Right lobe of liver (tissue), 6 donors: ENCODE results near the gene ZBTB18. TPM values are rescaled to one million over a fixed set of nuclear protein-coding genes. Genes with fewer than 3 reads are reported as not detected.

ENCODE experiments used
- ATAC-seq, 4 donors: fragments of 200-7000 bp; cut with Tn5 transposase; one replicate each; pipeline ENCODE4 v1.9.1; 2020; ENCODE audit warnings: mild to moderate bottlenecking in 4 of 4, moderate library complexity in 4 of 4
- DNase-seq, 3 donors: peaks; one replicate each; pipeline ENCODE4 v3.0.0-alpha.2; 2020
- H3K27ac ChIP-seq, 3 donors: fragments of 200-600 bp; one replicate each; pipeline ENCODE4 v1.8.0; 2022
- H3K27me3 ChIP-seq, 2 donors: fragments of 200-600 bp; one replicate each; pipeline ENCODE4 v1.8.0; 2022
- H3K36me3 ChIP-seq, 4 donors: fragments of 200-600 bp; sonication (generic) in 1 of 4; one replicate each; pipeline versions ENCODE4 v1.5.1 to v1.8.0; 2017 to 2022; ENCODE audit warnings: control low read depth in 1 of 4
- H3K4me1 ChIP-seq, 4 donors: fragments of 200-600 bp; sonication (generic) in 1 of 4; one replicate each; pipeline versions ENCODE4 v1.5.1 to v1.8.0; 2017 to 2022; ENCODE audit warnings: control low read depth in 1 of 4
- H3K4me3 ChIP-seq, 3 donors: fragments of 200-600 bp; one replicate each; pipeline ENCODE4 v1.8.0; 2022
- H3K9me3 ChIP-seq, 4 donors: fragments of 200-600 bp; sonication (generic) in 1 of 4; one replicate each; pipeline versions ENCODE4 v1.5.1 to v1.8.0; 2017 to 2022; ENCODE audit warnings: control low read depth in 1 of 4
- POLR2A ChIP-seq: fragments of 450-650 bp; IDR thresholded peaks from one replicate; pipeline ENCODE4 v1.6.1; 2017; ENCODE audit warnings: antibody characterized with exemption, mild to moderate bottlenecking
- WGBS: methylation state at CpG from one replicate; pipeline ENCODE4 v1.1.6; 2018; ENCODE audit warnings: low coverage, low lambda C conversion rate; ENCODE audit not compliant: insufficient coverage; ENCODE audit errors: missing lambda C conversion rate; 5-methylcytosine and 5-hydroxymethylcytosine counted together
- intact Hi-C, 2 donors: fragments of 100-400 bp; cut with DNase I; formaldehyde crosslinking; loops; one replicate each; pipeline versions ENCODE4 v1.11.2 to v1.14.1; 2022
- total RNA-seq, 6 experiments: library from RNA; depleted of rRNA in 2 of 6; stranded (reverse); fragments of >200 nt in 2 of 6; fragmentation: NEBNext Ultra II Directional in 3 of 6; extraction: Animal tissue kit (Norgen Biotek cat#: 25700) in 3 of 6; gene quantifications; one replicate each; pipeline versions ENCODE4 v1.1.0 to v1.2.4, GENCODE V29; 2016 to 2023
- TF ChIP-seq, protein P1 (sequence below), 4 donors: fragments of 200-600 bp in 3 of 4; fragments of 450-650 bp in 1 of 4; IDR thresholded peaks; one replicate each; pipeline versions ENCODE4 v1.5.1 to v1.8.0; 2016 to 2022; ENCODE audit warnings: antibody characterized with exemption in 4 of 4, mild to moderate bottlenecking in 2 of 4
- donor health status: DM: no; HTN: yes; CAD: no.
- donor health status: DM: no; HTN: no; CAD: no.
- donor health status: DM: no; HTN: no; CAD: no.
- donor health status: DM: no; HTN: yes; CAD: no.
- donor health status: DM: no; HTN: yes; CAD: no.

Gene ZBTB18
- total RNA-seq, 6 experiments from 2014 or later = 9.0 to 16.1 (median 10.0) TPM

- TF ChIP-seq, protein P1, sequence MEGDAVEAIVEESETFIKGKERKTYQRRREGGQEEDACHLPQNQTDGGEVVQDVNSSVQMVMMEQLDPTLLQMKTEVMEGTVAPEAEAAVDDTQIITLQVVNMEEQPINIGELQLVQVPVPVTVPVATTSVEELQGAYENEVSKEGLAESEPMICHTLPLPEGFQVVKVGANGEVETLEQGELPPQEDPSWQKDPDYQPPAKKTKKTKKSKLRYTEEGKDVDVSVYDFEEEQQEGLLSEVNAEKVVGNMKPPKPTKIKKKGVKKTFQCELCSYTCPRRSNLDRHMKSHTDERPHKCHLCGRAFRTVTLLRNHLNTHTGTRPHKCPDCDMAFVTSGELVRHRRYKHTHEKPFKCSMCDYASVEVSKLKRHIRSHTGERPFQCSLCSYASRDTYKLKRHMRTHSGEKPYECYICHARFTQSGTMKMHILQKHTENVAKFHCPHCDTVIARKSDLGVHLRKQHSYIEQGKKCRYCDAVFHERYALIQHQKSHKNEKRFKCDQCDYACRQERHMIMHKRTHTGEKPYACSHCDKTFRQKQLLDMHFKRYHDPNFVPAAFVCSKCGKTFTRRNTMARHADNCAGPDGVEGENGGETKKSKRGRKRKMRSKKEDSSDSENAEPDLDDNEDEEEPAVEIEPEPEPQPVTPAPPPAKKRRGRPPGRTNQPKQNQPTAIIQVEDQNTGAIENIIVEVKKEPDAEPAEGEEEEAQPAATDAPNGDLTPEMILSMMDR (IDR thresholded peaks at IDR 0.05) = no peak
- no peak for TF ChIP-seq POLR2A
- peak overlapping the region; percentile 98 to 100 (median 99) for H3K27ac ChIP-seq
- H3K4me3 ChIP-seq = peak overlapping the region; percentile 66 to 78 (median 76)
- WGBS = 0% methylated on average over 8 of the region's 109 CpGs
- peak; percentile 100 for DNase-seq
- intact Hi-C loops = no loop called here
- H3K9me3 ChIP-seq = no peaks in the 10 kb centered on the region
- ATAC-seq = peak; percentile 83 to 95 (median 88)
- peaks cover 0 to 18% (median 9%) of the 10 kb centered on the region in 4 donors for H3K4me1 ChIP-seq
- H3K36me3 ChIP-seq = no peaks in the 10 kb centered on the region
- H3K27me3 ChIP-seq = no peaks in the 10 kb centered on the region
These were observed 2.6 kb upstream of the ZBTB18 start for GRCh38 chr1:244048256-244049161.

DNA sequence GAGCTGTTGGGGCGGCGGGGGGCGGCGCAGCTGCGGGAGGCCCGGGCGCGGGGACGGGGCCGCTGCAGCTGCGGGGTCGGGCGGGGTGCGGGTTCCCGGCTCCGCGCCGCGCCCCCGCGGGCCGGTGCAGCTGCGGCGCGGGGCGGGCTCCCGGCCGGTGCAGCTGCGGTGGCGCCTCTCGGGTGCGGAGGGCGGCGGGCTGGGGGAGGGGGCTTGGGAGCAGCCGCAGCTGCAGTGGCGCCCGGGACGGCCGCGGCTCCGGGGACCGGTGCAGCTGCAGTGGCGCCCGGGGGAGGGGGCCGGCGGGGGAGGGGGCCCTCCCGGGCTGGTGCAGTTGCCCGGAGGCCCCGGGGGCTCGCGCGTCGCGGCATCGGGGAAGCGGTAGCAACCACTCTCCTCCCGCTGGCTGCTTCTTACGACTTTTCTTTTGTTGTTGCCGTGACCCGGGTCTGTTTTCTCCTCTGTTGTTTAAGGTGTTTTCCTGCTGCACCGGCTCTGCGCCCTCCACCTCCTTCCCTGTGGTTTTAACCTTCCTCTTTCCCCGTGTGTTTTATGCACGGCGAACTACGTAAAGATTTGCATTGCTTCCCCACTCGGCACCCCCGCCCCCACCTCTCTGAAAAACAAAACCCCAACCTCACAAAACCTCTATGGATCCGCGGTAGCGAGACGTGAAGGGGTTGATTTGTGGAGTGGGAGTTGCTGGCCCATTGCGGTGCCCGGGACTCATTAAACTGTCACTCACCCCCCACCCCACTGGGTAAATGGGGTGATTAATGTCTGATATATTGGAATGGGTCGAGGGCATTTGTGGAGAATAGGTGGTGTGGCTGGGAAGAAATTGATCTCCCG lies 1.7 kb upstream of the ZBTB18 start:
- TF ChIP-seq, protein P1 (IDR thresholded peaks at IDR 0.05) = no peak
- no peak for TF ChIP-seq POLR2A
- DNase-seq (peak; percentile 60 to 66 (median 61)), ATAC-seq (peak in 1 of 4 donors; percentile 0)
- H3K27me3 ChIP-seq = no peaks in the 10 kb centered on the region
- H3K4me1 ChIP-seq = peaks cover 0 to 18% (median 9%) of the 10 kb centered on the region in 4 donors
- peak overlapping the region; percentile 78 to 82 (median 82) for H3K27ac ChIP-seq
- intact Hi-C loops = no loop called here
- H3K9me3 ChIP-seq = no peaks in the 10 kb centered on the region
- peak overlapping the region; percentile 53 to 69 (median 65) for H3K4me3 ChIP-seq
- WGBS = 2% methylated on average over 30 of the region's 76 CpGs
- peaks cover 0 to 8% (median under 1%) of the 10 kb centered on the region in 4 donors for H3K36me3 ChIP-seq

- WGBS = 3% methylated on average over 19 of the region's 21 CpGs
- Histone ChIP-seq H3K4me1 (peaks cover 0 to 18% (median 9%) of the 10 kb centered on the region in 4 donors), H3K27ac (peak overlapping the region; percentile 78 to 82 (median 82)), H3K36me3 (peaks cover 0 to 16% (median 4%) of the 10 kb centered on the region in 4 donors), H3K27me3 (no peaks in the 10 kb centered on the region), H3K4me3 (peak overlapping the region; percentile 53 to 69 (median 65)), H3K9me3 (no peaks in the 10 kb centered on the region)
- DNase-seq (peak in 1 of 3 donors; percentile 53), ATAC-seq (no peak)
- TF ChIP-seq, protein P1 (IDR thresholded peaks at IDR 0.05) = no peak
- no peak for TF ChIP-seq POLR2A
- intact Hi-C loops = no loop called here
These were observed 859 bp upstream of the ZBTB18 start for GRCh38 chr1:244050014-244050834.
